Peyer's patch (tissue), 4 donors: ENCODE results near the gene DNAJB14.

Experiments used
- POLR2A ChIP-seq, 2 donors: fragments of 450-650 bp; IDR thresholded peaks; one replicate each; pipeline ENCODE4 v1.5.1; 2017; ENCODE audit warnings: antibody characterized with exemption in 2 of 2, mild to moderate bottlenecking in 2 of 2, moderate library complexity in 2 of 2
- TF ChIP-seq, protein P1 (sequence below), 6 experiments: fragments of 450-650 bp in 4 of 6; fragments of 200-600 bp in 2 of 6; sonication (generic) in 1 of 6; IDR thresholded peaks; one replicate each; pipeline ENCODE4 v1.5.1; 2017 to 2019; ENCODE audit warnings: antibody characterized with exemption in 6 of 6, mild to moderate bottlenecking in 3 of 6, moderate library complexity in 1 of 6

GRCh38 chr4:99859618-99860017 lies 86.8 kb downstream of the DNAJB14 start:
- TF ChIP-seq, protein P1, sequence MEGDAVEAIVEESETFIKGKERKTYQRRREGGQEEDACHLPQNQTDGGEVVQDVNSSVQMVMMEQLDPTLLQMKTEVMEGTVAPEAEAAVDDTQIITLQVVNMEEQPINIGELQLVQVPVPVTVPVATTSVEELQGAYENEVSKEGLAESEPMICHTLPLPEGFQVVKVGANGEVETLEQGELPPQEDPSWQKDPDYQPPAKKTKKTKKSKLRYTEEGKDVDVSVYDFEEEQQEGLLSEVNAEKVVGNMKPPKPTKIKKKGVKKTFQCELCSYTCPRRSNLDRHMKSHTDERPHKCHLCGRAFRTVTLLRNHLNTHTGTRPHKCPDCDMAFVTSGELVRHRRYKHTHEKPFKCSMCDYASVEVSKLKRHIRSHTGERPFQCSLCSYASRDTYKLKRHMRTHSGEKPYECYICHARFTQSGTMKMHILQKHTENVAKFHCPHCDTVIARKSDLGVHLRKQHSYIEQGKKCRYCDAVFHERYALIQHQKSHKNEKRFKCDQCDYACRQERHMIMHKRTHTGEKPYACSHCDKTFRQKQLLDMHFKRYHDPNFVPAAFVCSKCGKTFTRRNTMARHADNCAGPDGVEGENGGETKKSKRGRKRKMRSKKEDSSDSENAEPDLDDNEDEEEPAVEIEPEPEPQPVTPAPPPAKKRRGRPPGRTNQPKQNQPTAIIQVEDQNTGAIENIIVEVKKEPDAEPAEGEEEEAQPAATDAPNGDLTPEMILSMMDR (IDR thresholded peaks at IDR 0.05): no peak
- TF ChIP-seq POLR2A (IDR thresholded peaks at IDR 0.05): no peak
